ENCODE results near the gene DISP3. TPM values are rescaled to one million over a fixed set of nuclear protein-coding genes. Genes with fewer than 3 reads are reported as not detected.
A peak's percentile ranks its signal among the peaks of the same experiment; 100 is the strongest.

DISP3 gene
- polyA plus RNA-seq, 3 donors, result 0.01 TPM; not detected in 2

GRCh38 chr1:11514366-11514765, 35.4 kb downstream of the DISP3 start:
- H3K4me3 Mint-ChIP-seq, result no peak overlapping the region

DNA sequence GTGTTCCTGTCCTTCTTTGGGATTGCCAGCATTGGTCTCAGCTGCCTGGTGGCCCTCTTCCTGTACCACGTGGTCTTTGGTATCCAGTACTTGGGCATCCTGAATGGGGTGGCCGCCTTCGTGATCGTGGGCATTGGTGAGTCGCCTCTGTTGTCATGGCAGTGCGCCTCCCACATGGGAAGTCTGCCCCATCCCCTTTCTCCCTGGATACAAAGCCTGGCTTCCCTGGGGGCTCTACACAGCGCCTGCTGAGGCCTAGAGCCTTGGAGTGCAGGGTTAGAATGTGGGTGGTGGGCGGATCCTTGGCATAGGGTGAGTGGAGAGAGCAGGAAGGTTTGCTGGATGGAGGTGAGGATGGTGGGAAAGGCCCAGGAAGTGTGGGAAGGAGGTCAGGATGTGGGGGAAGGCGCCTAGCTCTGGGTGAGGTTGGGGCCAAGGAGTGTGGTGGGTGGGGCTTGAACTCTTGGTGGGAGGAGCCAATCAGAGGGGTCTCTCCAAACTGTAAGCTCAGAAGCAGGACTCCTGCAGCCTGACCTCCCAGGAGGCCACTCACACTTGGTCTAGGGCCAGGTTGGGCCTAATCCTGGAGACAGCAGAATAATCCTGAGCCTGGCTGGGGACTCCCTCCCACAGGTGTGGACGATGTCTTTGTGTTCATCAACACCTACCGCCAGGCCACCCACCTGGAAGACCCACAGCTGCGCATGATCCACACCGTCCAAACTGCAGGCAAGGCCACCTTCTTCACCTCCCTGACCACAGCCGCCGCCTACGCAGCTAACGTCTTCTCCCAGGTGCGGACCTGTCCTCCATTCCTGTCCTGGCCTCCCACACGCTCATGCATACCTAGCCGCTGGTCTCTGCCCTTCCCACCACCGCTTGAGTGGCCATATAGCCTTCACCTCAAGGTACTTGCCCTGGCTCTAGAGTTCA, 36.7 kb downstream of the DISP3 start:
- Mint-ChIP-seq H3K4me3 (no peak overlapping the region), H3K9me3 (peaks cover 0 to 16% (median 11%) of the 10 kb centered on the region in 7 donors), H3K4me1 (no peaks in the 10 kb centered on the region), H3K27me3 (ENCODE audit: low read depth in 3 of 3) (peaks cover 1 to 4% (median 3%) of the 10 kb centered on the region in 3 donors), H3K27ac (peak overlapping the region in 2 of 7 donors; percentile 38 to 69), H3K36me3 (no peaks in the 10 kb centered on the region)
- intact Hi-C loops (cut with micrococcal nuclease), result no loop called here
- Histone ChIP-seq H3K36me3 (replicated peaks in 1 of 2; ENCODE audit: control insufficient read depth in 1 of 2, insufficient read depth in 2 of 2, low read length in 2 of 2) (no peaks in the 10 kb centered on the region), H3K27ac (ENCODE audit: low read depth in 1 of 2, low read length in 2 of 2) (no peak overlapping the region), H3K4me3 (replicated peaks in 1 of 3; ENCODE audit: low read depth in 2 of 3, low read length in 3 of 3) (no peak overlapping the region), H2AFZ (ENCODE audit: insufficient read depth, low read depth, low read length, poor library complexity, severe bottlenecking) (no peak overlapping the region), H3K27me3 (ENCODE audit: control insufficient read depth in 2 of 2, insufficient read depth in 2 of 2, low read length in 2 of 2) (no peaks in the 10 kb centered on the region), H3K4me1 (ENCODE audit: control insufficient read depth in 1 of 2, insufficient read depth in 2 of 2, low read length in 2 of 2) (no peaks in the 10 kb centered on the region), H3K4me2 (replicated peaks; ENCODE audit: extremely low read depth, low read length, poor library complexity, severe bottlenecking) (no peak overlapping the region), H3K9me3 (replicated peaks in 1 of 2; ENCODE audit: control insufficient read depth in 1 of 2, insufficient read depth in 1 of 2, low read length in 2 of 2) (peaks cover 0 to 5% of the 10 kb centered on the region in 2 donors), H4K20me1 (ENCODE audit: insufficient read depth, low read length) (no peaks in the 10 kb centered on the region), H3K9ac (ENCODE audit: insufficient read depth, low read length, poor library complexity, severe bottlenecking) (no peak overlapping the region), H3K79me2 (ENCODE audit: insufficient read depth, low read length) (no peaks in the 10 kb centered on the region)
- TF ChIP-seq, protein P1, sequence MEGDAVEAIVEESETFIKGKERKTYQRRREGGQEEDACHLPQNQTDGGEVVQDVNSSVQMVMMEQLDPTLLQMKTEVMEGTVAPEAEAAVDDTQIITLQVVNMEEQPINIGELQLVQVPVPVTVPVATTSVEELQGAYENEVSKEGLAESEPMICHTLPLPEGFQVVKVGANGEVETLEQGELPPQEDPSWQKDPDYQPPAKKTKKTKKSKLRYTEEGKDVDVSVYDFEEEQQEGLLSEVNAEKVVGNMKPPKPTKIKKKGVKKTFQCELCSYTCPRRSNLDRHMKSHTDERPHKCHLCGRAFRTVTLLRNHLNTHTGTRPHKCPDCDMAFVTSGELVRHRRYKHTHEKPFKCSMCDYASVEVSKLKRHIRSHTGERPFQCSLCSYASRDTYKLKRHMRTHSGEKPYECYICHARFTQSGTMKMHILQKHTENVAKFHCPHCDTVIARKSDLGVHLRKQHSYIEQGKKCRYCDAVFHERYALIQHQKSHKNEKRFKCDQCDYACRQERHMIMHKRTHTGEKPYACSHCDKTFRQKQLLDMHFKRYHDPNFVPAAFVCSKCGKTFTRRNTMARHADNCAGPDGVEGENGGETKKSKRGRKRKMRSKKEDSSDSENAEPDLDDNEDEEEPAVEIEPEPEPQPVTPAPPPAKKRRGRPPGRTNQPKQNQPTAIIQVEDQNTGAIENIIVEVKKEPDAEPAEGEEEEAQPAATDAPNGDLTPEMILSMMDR (IDR thresholded peaks at IDR 0.05), result no peak
- no peak for DNase-seq
- 94% methylated on average over 15 of the region's 21 CpGs for WGBS (ENCODE audit: insufficient coverage)

More at GRCh38 chr1:11514366-11514765, 35.4 kb downstream of the DISP3 start:
- no peaks in the 10 kb centered on the region for H3K4me1 Mint-ChIP-seq
- Histone ChIP-seq H2AFZ (ENCODE audit: insufficient read depth, low read depth, low read length, poor library complexity, severe bottlenecking) (no peak overlapping the region), H3K27me3 (ENCODE audit: control insufficient read depth in 2 of 2, insufficient read depth in 2 of 2, low read length in 2 of 2) (no peaks in the 10 kb centered on the region), H3K27ac (ENCODE audit: low read depth in 1 of 2, low read length in 2 of 2) (no peak overlapping the region), H3K9me3 (replicated peaks in 1 of 2; ENCODE audit: control insufficient read depth in 1 of 2, insufficient read depth in 1 of 2, low read length in 2 of 2) (peaks cover 0 to 9% of the 10 kb centered on the region in 2 donors), H3K79me2 (ENCODE audit: insufficient read depth, low read length) (no peaks in the 10 kb centered on the region), H3K9ac (ENCODE audit: insufficient read depth, low read length, poor library complexity, severe bottlenecking) (no peak overlapping the region), H3K4me1 (ENCODE audit: control insufficient read depth in 1 of 2, insufficient read depth in 2 of 2, low read length in 2 of 2) (no peaks in the 10 kb centered on the region), H3K36me3 (replicated peaks in 1 of 2; ENCODE audit: control insufficient read depth in 1 of 2, insufficient read depth in 2 of 2, low read length in 2 of 2) (no peaks in the 10 kb centered on the region), H3K4me3 (replicated peaks in 1 of 3; ENCODE audit: low read depth in 2 of 3, low read length in 3 of 3) (no peak overlapping the region), H4K20me1 (ENCODE audit: insufficient read depth, low read length) (no peaks in the 10 kb centered on the region), H3K4me2 (replicated peaks; ENCODE audit: extremely low read depth, low read length, poor library complexity, severe bottlenecking) (no peak overlapping the region)
- no peak for DNase-seq
- peaks cover 3 to 5% (median 3%) of the 10 kb centered on the region in 3 donors for H3K27me3 Mint-ChIP-seq (ENCODE audit: low read depth in 3 of 3)
- 83% methylated on average over 4 of the region's 4 CpGs for WGBS (ENCODE audit: insufficient coverage)
- TF ChIP-seq, protein P1 (IDR thresholded peaks at IDR 0.05), result no peak
- intact Hi-C loops (cut with micrococcal nuclease), result no loop called here
- H3K9me3 Mint-ChIP-seq, result peaks cover 2 to 20% (median 15%) of the 10 kb centered on the region in 7 donors
- H3K27ac Mint-ChIP-seq, result peak overlapping the region in 1 of 7 donors; percentile 30
- H3K36me3 Mint-ChIP-seq, result no peaks in the 10 kb centered on the region
